Ureter (tissue), 1 donor: ENCODE data around the gene DDX46. TPM values are rescaled to one million over a fixed set of nuclear protein-coding genes. Genes with fewer than 3 reads are reported as not detected.
A peak's percentile ranks its signal among the peaks of the same experiment; 100 is the strongest.
"Not testable (repeated sequence)": the region's sequence is repeated elsewhere in the genome, so short reads cannot be mapped to it uniquely, and the experiment has no call there.

Experiments used
- DNase-seq: peaks from one replicate; pipeline ENCODE4 v3.0.0-alpha.2; 2020; ENCODE audit warnings: low spot score
- total RNA-seq: library from RNA; stranded (reverse); gene quantifications from one replicate; pipeline ENCODE4 v1.2.4, GENCODE V29; 2023
- donor health status: DM: yes; HTN: yes; CAD: no.

Gene DDX46, protein sequence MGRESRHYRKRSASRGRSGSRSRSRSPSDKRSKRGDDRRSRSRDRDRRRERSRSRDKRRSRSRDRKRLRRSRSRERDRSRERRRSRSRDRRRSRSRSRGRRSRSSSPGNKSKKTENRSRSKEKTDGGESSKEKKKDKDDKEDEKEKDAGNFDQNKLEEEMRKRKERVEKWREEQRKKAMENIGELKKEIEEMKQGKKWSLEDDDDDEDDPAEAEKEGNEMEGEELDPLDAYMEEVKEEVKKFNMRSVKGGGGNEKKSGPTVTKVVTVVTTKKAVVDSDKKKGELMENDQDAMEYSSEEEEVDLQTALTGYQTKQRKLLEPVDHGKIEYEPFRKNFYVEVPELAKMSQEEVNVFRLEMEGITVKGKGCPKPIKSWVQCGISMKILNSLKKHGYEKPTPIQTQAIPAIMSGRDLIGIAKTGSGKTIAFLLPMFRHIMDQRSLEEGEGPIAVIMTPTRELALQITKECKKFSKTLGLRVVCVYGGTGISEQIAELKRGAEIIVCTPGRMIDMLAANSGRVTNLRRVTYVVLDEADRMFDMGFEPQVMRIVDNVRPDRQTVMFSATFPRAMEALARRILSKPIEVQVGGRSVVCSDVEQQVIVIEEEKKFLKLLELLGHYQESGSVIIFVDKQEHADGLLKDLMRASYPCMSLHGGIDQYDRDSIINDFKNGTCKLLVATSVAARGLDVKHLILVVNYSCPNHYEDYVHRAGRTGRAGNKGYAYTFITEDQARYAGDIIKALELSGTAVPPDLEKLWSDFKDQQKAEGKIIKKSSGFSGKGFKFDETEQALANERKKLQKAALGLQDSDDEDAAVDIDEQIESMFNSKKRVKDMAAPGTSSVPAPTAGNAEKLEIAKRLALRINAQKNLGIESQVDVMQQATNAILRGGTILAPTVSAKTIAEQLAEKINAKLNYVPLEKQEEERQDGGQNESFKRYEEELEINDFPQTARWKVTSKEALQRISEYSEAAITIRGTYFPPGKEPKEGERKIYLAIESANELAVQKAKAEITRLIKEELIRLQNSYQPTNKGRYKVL
- total RNA-seq = 60.1 TPM

- peak; percentile 94 for DNase-seq
Observed at GRCh38 chr5:134758504-134759341, at the start of gene DDX46. Gene DDX46 (plus strand): TSS chr5:134758779. CDS start chr5:134758939, 160 bp downstream.

- DNase-seq = no peak
Observed at GRCh38 chr5:134714120-134714519, 44.5 kb upstream of the DDX46 start.

GRCh38 chr5:134714541-134714940 is 44.0 kb upstream of the DDX46 start:
- no peak for DNase-seq

DNA sequence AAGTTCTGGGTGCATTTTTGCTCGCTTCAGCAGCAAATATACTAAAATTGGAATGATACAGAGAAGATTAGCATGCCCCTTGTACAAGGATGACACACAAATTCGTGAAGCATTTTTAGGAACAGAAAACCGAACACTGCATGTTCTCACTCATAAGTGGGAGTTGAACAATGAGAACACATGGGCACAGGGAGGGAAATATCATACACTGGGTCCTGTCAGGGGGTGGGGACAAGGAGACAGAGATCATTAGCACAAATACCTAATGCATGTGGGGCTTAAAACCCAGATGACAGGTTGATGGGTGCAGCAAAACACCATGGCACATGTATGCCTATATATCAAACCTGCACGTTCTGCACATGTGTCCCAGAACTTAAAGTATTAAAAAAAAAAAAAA is 43.1 kb upstream of the DDX46 start:
- not testable (repeated sequence) for DNase-seq

DNA sequence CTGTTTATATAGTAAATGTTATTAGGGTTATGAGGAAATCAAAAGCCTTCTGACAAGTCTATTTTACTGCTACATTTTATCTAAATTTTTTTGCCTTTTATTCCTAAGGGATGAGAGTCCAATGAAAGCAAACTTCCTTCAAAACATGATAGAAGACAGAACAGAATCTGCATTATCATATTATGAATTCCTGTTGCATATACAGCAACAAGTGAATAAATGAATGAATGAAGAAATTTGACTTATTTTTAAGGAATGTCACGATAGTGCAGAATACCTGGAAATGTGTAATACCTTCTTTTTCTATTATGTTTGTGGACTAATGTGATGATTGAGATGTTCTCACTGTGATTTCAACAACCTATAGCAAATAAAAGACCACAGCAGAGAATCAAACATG is 33.7 kb upstream of the DDX46 start:
- DNase-seq = no peak

DNA sequence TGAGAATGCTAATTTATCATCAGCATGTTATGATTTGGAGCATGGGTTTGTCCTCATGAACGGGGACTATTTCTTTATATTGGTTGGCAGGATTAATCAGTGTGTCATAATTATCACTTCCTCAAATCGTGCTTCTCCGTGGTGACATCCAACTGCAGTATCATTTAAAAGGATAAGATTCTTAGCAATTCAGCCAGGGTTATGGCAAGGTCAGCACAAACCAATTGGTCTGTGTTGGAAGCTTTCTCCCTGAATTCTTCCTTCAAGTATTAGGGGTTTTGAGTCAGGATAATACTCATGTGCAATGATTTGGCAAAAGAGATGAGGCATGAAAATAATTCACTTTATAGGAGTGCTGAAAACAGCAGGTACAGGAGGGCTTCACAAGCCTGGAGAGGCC is 25.8 kb upstream of the DDX46 start:
- DNase-seq = no peak

GRCh38 chr5:134735243-134735642 is 23.3 kb upstream of the DDX46 start:
- DNase-seq = no peak

DNA sequence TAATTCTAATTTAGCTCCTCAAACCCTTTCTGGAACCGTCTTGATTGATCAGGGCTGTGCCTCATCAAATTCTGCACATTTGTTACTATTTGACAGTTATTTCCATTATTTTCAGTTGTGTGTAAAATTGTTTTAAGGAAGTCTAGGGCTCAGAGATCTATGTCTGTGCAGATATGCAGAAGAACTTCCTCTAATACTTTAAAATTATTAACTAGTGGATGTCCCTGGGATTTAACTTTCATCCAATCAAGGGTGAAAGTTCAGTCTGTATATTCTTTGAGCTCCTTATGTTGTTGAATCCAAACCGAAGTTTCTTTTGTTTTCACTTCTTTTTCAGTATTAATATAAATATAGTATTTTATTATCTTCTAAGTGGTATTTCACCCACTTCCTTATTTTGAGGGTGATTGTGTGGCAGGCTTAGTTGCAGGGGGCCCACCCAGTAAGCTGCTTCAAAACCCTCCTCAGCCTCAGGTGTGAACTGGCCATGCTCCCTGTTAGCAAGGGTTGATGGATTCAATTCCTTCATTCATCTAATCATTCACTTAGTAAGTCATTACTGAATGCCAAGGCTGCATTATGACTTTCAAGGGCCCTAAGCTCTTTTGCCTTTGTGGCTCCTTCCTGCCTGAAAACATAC is 22.3 kb upstream of the DDX46 start:
- DNase-seq = no peak

DNA sequence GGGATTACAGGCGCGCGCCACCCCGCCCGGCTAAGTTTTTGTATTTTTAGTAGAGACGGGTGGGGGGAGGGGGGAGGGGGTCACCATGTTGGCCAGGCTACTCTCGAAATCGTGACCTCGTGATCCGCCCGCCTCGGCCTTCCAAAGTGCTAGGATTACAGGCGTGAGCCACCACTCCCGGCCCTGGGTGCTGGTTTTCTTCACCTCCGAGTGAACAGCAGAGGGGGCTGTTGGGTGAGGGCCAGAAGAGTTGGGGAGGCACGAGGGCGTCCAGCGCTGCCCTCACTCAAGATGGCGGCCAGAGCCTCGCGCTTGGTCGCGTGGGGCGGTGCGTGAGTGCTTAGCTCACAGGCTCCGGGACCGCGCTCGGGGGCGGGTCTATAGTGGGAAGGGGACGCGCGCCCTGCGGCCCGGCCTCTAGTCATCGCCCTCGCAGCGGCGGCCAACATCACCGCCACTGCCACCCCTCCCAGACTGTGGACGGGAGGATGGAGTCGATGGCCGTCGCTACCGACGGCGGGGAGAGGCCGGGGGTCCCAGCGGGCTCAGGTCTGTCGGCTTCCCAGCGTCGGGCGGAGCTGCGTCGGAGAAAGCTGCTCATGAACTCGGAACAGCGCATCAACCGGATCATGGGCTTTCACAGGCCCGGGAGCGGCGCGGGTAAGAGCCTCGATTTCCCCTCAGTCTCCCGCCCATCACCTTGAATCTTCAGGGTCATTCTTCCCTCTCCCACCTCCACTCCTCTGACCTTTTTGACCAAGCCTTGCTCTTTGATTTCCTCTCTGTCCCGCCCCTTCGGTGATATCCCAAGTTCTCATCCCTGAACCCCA is 20.2 kb upstream of the DDX46 start, which contains the start of gene CAMLG:
Gene CAMLG (plus strand): TSS at position 416 of the 830 bp plus-strand sequence. CDS start 73 bp downstream, at position 489.
- peak; percentile 98 for DNase-seq

- no peak for DNase-seq
Observed at GRCh38 chr5:134738963-134739661, 19.5 kb upstream of the DDX46 start.

DNA sequence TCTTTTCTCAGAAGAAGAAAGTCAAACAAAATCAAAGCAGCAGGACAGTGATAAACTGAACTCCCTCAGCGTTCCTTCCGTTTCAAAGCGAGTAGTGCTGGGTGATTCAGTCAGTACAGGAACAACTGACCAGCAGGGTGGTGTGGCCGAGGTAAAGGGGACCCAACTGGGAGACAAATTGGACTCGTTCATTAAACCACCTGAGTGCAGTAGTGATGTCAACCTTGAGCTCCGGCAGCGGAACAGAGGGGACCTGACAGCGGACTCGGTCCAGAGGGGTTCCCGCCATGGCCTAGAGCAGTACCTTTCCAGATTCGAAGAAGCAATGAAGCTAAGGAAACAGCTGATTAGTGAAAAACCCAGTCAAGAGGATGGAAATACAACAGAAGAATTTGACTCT is 17.5 kb upstream of the DDX46 start:
- DNase-seq = no peak

DNA sequence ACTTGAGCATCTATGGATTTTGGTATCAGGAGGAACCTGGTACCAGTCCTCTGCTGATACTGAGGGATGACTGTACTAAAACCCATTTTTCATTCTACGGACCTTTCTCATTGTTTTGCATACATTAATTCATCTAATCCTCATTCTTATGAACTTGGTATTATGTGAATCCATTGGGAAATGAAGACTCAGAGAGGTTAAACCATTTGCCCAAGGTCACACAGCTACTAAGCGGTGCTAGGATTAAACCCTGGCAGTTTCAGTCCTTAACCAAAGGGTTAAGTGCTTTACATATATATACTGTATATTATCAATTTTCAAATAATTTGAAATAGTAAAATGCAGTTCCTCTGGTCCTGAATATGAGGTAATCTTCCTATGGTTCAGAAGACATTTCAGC is 16.4 kb upstream of the DDX46 start:
- DNase-seq = no peak

GRCh38 chr5:134749415-134749814 is 9.2 kb upstream of the DDX46 start:
- DNase-seq = no peak

- DNase-seq = no peak
Observed at GRCh38 chr5:134758176-134758503, 439 bp upstream of the DDX46 start.

GRCh38 chr5:134767528-134768291 is 9.1 kb downstream of the DDX46 start:
- DNase-seq = not testable (repeated sequence)

GRCh38 chr5:134769206-134769605 is 10.6 kb downstream of the DDX46 start:
- DNase-seq = no peak

DNA sequence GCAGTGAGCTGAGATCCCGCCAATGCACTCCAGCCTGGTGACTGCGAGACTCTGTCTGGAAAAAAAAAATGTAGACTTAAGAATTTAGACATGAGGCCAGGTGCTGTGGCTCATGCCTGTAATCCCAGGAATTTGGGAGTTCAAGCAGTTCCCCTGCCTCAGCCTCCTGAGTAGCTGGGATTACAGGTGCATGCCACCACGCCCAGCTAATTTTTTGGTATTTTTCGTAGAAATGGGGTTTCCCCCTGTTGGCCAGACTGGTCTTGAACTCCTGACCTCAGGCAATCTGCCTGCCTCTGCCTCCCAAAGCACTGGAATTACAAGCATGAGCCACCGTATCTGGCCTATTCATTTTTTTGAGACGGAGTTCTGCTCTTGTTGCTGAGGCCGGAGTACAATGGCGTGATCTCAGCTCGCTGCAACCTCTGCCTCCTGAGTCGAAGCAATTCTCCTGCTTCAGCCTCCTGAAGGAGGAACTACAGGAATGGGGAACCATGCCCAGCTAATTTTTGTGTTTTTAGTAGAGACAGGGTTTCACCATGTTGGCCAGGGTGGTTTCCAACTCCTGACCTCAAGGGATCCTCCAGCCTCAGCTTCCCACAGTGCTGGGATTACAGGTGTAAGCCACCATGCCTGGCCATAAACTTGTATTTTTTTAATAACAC is 14.0 kb downstream of the DDX46 start:
- no peak for DNase-seq

DNA sequence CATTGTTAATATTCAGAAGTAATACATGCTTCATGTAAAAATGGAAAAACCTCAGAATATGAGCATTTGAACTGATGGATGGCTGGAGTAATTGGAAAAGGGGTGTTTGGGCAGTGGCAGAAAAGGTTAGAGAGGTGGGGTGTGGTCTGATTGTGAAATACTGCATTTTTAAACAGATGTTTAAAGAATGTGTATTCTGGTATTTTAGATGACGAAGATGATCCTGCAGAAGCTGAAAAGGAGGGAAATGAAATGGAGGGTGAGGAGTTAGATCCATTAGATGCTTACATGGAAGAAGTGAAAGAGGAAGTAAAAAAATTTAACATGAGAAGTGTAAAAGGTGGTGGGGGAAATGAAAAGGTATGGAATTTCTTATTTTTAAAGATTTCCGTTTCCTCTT is 18.8 kb downstream of the DDX46 start:
- no peak for DNase-seq
